GM12878 (cell line): ENCODE measurements around the gene FAM50A. TPM values are rescaled to one million over a fixed set of nuclear protein-coding genes. Genes with fewer than 3 reads are reported as not detected.

ENCODE experiments used
- ATAC-seq: fragments of 200-7000 bp; cut with Tn5 transposase; 3 replicates; pipeline ENCODE4 v1.9.1; 2020; ENCODE audit warnings: mild to moderate bottlenecking, moderate library complexity
- BruUV-seq: library from RNA; stranded (reverse); fragments of 400-500 nt; replicated peaks from 2 replicates; lab custom pipeline; 2021; lab: Mats Ljungman, UMichigan
- CTCF ChIA-PET: fragments of 300-600 bp; sonication (Branson Sonifier 250); formaldehyde crosslinking; extraction: SDS; loops from one replicate; lab custom pipeline; 2021; ENCODE audit warnings: inconsistent platforms; lab: Yijun Ruan, JAX
- POLR2A ChIA-PET: fragments of 350-600 bp; formaldehyde crosslinking; extraction: SDS; loops from one replicate; lab custom pipeline; 2021; ENCODE audit warnings: inconsistent platforms; lab: Charles Lee
- RAD21 ChIA-PET: fragments of 300-600 bp; sonication (Branson Sonifier 250); formaldehyde crosslinking; loops from one replicate; lab custom pipeline; 2023; ENCODE audit warnings: antibody characterized with exemption; ENCODE audit not compliant: unreplicated experiment; lab: Charles Lee
- SMC1A ChIA-PET: fragments of 300-600 bp; sonication (Branson Sonifier 250); formaldehyde crosslinking; loops from one replicate; lab custom pipeline; 2023; ENCODE audit not compliant: unreplicated experiment, uncharacterized antibody; lab: Charles Lee
- DNase-seq: peaks from one replicate; pipeline ENCODE4 v3.0.0-alpha.2; 2011; ENCODE audit warnings: low read depth, low spot score
- FAIRE-seq: peaks from 3 replicates; lab custom pipeline; 2011; peaks lifted over from hg19 to GRCh38; lab: Jason Lieb, UNC
- H2AFZ ChIP-seq: 2 replicates; pipeline ENCODE4 v1.6.0; 2011; ENCODE audit warnings: low read depth, low read length, control low read depth; ENCODE audit not compliant: control insufficient read depth
- H3K27ac ChIP-seq: 2 replicates; pipeline ENCODE4 v1.5.1; 2011; ENCODE audit warnings: control low read depth; ENCODE audit not compliant: control insufficient read depth, insufficient read depth
- H3K27me3 ChIP-seq, 2 experiments: replicated peaks in 1 of 2; 2 replicates each; pipeline versions ENCODE4 v1.6.0 to v1.6.1; 2011; ENCODE audit warnings: low read length in 1 of 2; ENCODE audit not compliant: control insufficient read depth in 2 of 2, insufficient read depth in 2 of 2
- H3K36me3 ChIP-seq, 2 experiments: 2 replicates each; pipeline ENCODE4 v1.5.1; 2011; ENCODE audit warnings: low read length in 1 of 2; ENCODE audit not compliant: control insufficient read depth in 2 of 2, insufficient read depth in 2 of 2
- H3K4me1 ChIP-seq: 2 replicates; pipeline ENCODE4 v1.6.1; 2011; ENCODE audit warnings: mild to moderate bottlenecking, low read length, moderate library complexity, mixed read lengths; ENCODE audit not compliant: control insufficient read depth, insufficient read depth
- H3K4me2 ChIP-seq: 2 replicates; pipeline ENCODE4 v1.6.0; 2011; ENCODE audit warnings: control low read depth; ENCODE audit not compliant: control insufficient read depth, insufficient read depth
- H3K4me3 ChIP-seq: fragments of 200-600 bp; sonication (generic); 2 replicates; pipeline ENCODE4 v1.5.1; 2016
- H3K79me2 ChIP-seq: 2 replicates; pipeline ENCODE4 v1.6.0; 2011; ENCODE audit warnings: low read length; ENCODE audit not compliant: control insufficient read depth, insufficient read depth
- H3K9ac ChIP-seq: 2 replicates; pipeline ENCODE4 v1.8.0; 2011; ENCODE audit warnings: low read length, control low read depth, mixed read lengths; ENCODE audit not compliant: control insufficient read depth, insufficient read depth
- H3K9me3 ChIP-seq: replicated peaks from 3 replicates; pipeline ENCODE4 v1.5.1; 2011; ENCODE audit warnings: mild to moderate bottlenecking, low read length; ENCODE audit not compliant: control insufficient read depth, insufficient read depth
- H4K20me1 ChIP-seq: 2 replicates; pipeline ENCODE4 v1.6.0; 2011; ENCODE audit not compliant: control insufficient read depth, insufficient read depth
- BACH1 ChIP-seq: fragments of 450-650 bp; IDR thresholded peaks from 2 replicates; pipeline ENCODE4 v1.6.1; 2017; ENCODE audit warnings: mild to moderate bottlenecking, borderline replicate concordance
- BRCA1 ChIP-seq: IDR thresholded peaks from 2 replicates; pipeline ENCODE4 v1.6.1; 2011; ENCODE audit warnings: low read depth, low read length, improper control_type of control experiment
- CBX3 ChIP-seq: fragments of 200-600 bp; sonication (generic); IDR thresholded peaks from 2 replicates; pipeline ENCODE4 v1.6.1; 2016; ENCODE audit warnings: low read depth, borderline replicate concordance
- CHD1 ChIP-seq: IDR thresholded peaks from 2 replicates; pipeline ENCODE4 v1.6.1; 2012; ENCODE audit warnings: low read depth, low read length, improper control_type of control experiment
- EP300 ChIP-seq, 2 experiments: fragments of 150-350 bp in 1 of 2; IDR thresholded peaks; 2 replicates each; pipeline ENCODE4 v1.6.1; 2011 to 2012; ENCODE audit warnings: low read depth in 2 of 2, low read length in 2 of 2, borderline replicate concordance in 1 of 2, improper control_type of control experiment in 1 of 2, inconsistent platforms in 1 of 2; ENCODE audit not compliant: control insufficient read depth in 1 of 2
- GABPA ChIP-seq: IDR thresholded peaks from 2 replicates; pipeline ENCODE4 v1.6.1; 2014; ENCODE audit warnings: antibody characterized with exemption, low read depth, mild to moderate bottlenecking, inconsistent platforms
- IKZF1 ChIP-seq: fragments of 450-650 bp; conservative IDR thresholded peaks from 2 replicates; pipeline ENCODE4 v1.6.1; 2017; ENCODE audit warnings: antibody characterized with exemption, mild to moderate bottlenecking
- LARP7 ChIP-seq: fragments of 450-650 bp; IDR thresholded peaks from 2 replicates; pipeline ENCODE4 v1.6.1; 2017; ENCODE audit warnings: mild to moderate bottlenecking
- RELA ChIP-seq: fragments of 450-650 bp; IDR thresholded peaks from 2 replicates; pipeline ENCODE4 v1.8.0; 2014; ENCODE audit warnings: borderline replicate concordance; ENCODE audit not compliant: partially characterized antibody
- RFX5 ChIP-seq: IDR thresholded peaks from 2 replicates; pipeline ENCODE4 v1.6.1; 2011; ENCODE audit warnings: low read depth, low read length, improper control_type of control experiment
- SPI1 ChIP-seq: IDR thresholded peaks from 2 replicates; pipeline ENCODE4 v1.6.1; 2011; ENCODE audit warnings: low read depth, mild to moderate bottlenecking, low read length, moderate library complexity, borderline replicate concordance; ENCODE audit not compliant: insufficient read depth
- SREBF2 ChIP-seq: IDR thresholded peaks from 2 replicates; pipeline ENCODE4 v1.6.1; 2012; ENCODE audit warnings: mild to moderate bottlenecking, low read length
- TBL1XR1 ChIP-seq: IDR thresholded peaks from 2 replicates; pipeline ENCODE4 v1.6.1; 2012; ENCODE audit warnings: low read depth, low read length, improper control_type of control experiment
- ZNF274 ChIP-seq: IDR thresholded peaks from one replicate; pipeline ENCODE4 v1.8.0; 2011; ENCODE audit not compliant: insufficient read length, insufficient read depth
- ZSCAN29 ChIP-seq: fragments of 450-650 bp; IDR thresholded peaks from 2 replicates; pipeline ENCODE4 v1.6.1; 2017; ENCODE audit warnings: mild to moderate bottlenecking, moderate library complexity
- WGBS: methylation state at CpG from one replicate; pipeline ENCODE4 v1.1.6; 2016; ENCODE audit warnings: low lambda C conversion rate; ENCODE audit not compliant: insufficient replicate concordance, insufficient coverage; ENCODE audit errors: missing lambda C conversion rate; 5-methylcytosine and 5-hydroxymethylcytosine counted together
- in situ Hi-C: fragments of 300-500 bp; cut with MboI; formaldehyde crosslinking; loops from 9 replicates; pipeline ENCODE4 v1.14.3; 2018; ENCODE audit warnings: mixed read lengths
- intact Hi-C: fragments of 100-400 bp; cut with micrococcal nuclease; formaldehyde crosslinking; loops from one replicate; pipeline ENCODE4 v1.14.2; 2022; ENCODE audit not compliant: unreplicated experiment
- polyA plus RNA-seq, 11 experiments: library from polyadenylated mRNA; depleted of rRNA in 4 of 11; unstranded in 6 of 11; stranded (reverse) in 5 of 11; fragments of >200 nt; fragmentation: Nextera tagmentation in 4 of 11; fragmentation: Illumina TruSeq in 1 of 11; extraction: Ambion mirVana in 4 of 11; extraction: Trizol in 1 of 11; gene quantifications; 1 replicate in 1 of 11; 2 replicates in 10 of 11; pipeline versions ENCODE4 v1.2.1 to v1.2.3, GENCODE V29; 2011 to 2016; ENCODE audit warnings: inconsistent platforms in 2 of 11, missing spikeins in 2 of 11, low read depth in 1 of 11
- total RNA-seq, 4 experiments: library from RNA; depleted of rRNA in 3 of 4; stranded (reverse); fragments of >200 nt in 3 of 4; fragmentation: Illumina TruSeq in 1 of 4; extraction: Trizol in 1 of 4; gene quantifications; 2 replicates each; pipeline versions ENCODE4 v1.2.1 to v1.2.3, GENCODE V29; 2013 to 2021
- TF ChIP-seq, protein P1 (sequence below): fragments of 450-650 bp; formaldehyde crosslinking; IDR thresholded peaks from 2 replicates; pipeline ENCODE4 v1.4.0; 2020; ENCODE audit warnings: mild to moderate bottlenecking, moderate library complexity
- TF ChIP-seq, protein P2 (sequence below): IDR thresholded peaks from 2 replicates; pipeline ENCODE4 v1.6.1; 2012; ENCODE audit warnings: low read depth, low read length, improper control_type of control experiment

The FAM50A gene
- total and polyA plus RNA-seq, 10 of the 15 experiments (the other 5 are each of a cell fraction or from before 2014, with no cell fraction given), result 4.2 to 46.7 (median 34.6) TPM

DNA sequence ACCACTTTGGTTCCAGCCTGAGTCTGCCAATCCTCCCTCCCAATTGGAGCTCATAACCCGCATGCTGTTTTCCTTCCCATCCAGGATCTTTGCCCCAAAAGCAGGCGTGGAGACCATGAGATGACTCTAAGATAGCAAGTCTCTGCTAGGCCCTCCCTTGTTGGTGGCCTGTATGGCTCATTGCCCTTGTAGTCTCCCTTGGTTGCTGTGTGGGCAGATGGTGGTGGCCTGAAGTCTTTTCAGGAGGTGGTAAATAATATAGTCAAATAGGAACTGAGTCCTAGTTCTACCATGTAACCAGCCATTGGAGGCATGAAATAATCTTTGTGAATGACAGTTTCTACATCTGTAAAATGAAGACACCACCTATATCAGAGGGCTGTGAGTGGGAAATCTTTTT, 14.2 kb upstream of the FAM50A start:
- DNase-seq (no peak), FAIRE-seq (no peak), ATAC-seq (peak; percentile 18)
- ChIA-PET POLR2A (interaction anchor here (0.6 to 4.1 kb wide), 5 partner anchors 18 to 98 kb away, joined by 3 to 32 read pairs (median 5); partner anchors contain the start of genes FLNA, RPL10 and TAFAZZIN), CTCF (interaction anchor here (0.6 to 2.3 kb wide), 3 partner anchors 19 to 56 kb away, joined by 3 to 12 read pairs (median 5); partner anchors contain the start of gene RPL10), SMC1A (interaction anchor here (1.2 to 1.3 kb wide), 2 partner anchors 19 to 46 kb away, joined by 3 read pairs; no protein-coding TSS in a partner anchor), RAD21 (interaction anchor here (1.0 kb wide), 2 partner anchors 18 to 49 kb away, joined by 3 to 4 read pairs; no protein-coding TSS in a partner anchor)
- Histone ChIP-seq H3K9ac (no peak overlapping the region), H3K4me3 (peak overlapping the region; percentile 73; the same call in 1 of the 2 replicates), H3K27me3 (no peaks in the 10 kb centered on the region), H3K4me1 (no peaks in the 10 kb centered on the region), H3K79me2 (peaks cover 12% of the 10 kb centered on the region), H2AFZ (no peak overlapping the region), H3K36me3 (peaks cover 0 to 2% of the 10 kb centered on the region in 2 experiments; a peak in 1 of 4 replicates), H3K4me2 (peak overlapping the region; percentile 52), H4K20me1 (no peaks in the 10 kb centered on the region), H3K9me3 (no peaks in the 10 kb centered on the region; the same call in 2 of the 3 replicates), H3K27ac (no peak overlapping the region)
- WGBS, result 32% methylated on average over 2 of the region's 2 CpGs
- in situ Hi-C loops, result no loop called here
- BruUV-seq, result TSS peak; percentile 78
- TF ChIP-seq BACH1 (no peak), RFX5 (no peak), LARP7 (no peak), IKZF1 (no peak), ZNF274 (no peak), CBX3 (no peak), TBL1XR1 (no peak), SPI1 (no peak), BRCA1 (no peak), RELA (no peak), CHD1 (no peak), EP300 (IDR thresholded peaks at IDR 0.05; ENCODE audit: borderline replicate concordance in 1 of 2, control insufficient read depth in 1 of 2, low read depth in 2 of 2, low read length in 2 of 2) (no peak), GABPA (no peak), SREBF2 (no peak), ZSCAN29 (no peak)
- TF ChIP-seq, protein P1, sequence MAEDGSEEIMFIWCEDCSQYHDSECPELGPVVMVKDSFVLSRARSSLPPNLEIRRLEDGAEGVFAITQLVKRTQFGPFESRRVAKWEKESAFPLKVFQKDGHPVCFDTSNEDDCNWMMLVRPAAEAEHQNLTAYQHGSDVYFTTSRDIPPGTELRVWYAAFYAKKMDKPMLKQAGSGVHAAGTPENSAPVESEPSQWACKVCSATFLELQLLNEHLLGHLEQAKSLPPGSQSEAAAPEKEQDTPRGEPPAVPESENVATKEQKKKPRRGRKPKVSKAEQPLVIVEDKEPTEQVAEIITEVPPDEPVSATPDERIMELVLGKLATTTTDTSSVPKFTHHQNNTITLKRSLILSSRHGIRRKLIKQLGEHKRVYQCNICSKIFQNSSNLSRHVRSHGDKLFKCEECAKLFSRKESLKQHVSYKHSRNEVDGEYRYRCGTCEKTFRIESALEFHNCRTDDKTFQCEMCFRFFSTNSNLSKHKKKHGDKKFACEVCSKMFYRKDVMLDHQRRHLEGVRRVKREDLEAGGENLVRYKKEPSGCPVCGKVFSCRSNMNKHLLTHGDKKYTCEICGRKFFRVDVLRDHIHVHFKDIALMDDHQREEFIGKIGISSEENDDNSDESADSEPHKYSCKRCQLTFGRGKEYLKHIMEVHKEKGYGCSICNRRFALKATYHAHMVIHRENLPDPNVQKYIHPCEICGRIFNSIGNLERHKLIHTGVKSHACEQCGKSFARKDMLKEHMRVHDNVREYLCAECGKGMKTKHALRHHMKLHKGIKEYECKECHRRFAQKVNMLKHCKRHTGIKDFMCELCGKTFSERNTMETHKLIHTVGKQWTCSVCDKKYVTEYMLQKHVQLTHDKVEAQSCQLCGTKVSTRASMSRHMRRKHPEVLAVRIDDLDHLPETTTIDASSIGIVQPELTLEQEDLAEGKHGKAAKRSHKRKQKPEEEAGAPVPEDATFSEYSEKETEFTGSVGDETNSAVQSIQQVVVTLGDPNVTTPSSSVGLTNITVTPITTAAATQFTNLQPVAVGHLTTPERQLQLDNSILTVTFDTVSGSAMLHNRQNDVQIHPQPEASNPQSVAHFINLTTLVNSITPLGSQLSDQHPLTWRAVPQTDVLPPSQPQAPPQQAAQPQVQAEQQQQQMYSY (CRISPR knock-in tag), result no peak
- TF ChIP-seq, protein P2, sequence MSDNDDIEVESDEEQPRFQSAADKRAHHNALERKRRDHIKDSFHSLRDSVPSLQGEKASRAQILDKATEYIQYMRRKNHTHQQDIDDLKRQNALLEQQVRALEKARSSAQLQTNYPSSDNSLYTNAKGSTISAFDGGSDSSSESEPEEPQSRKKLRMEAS, result no peak
- intact Hi-C loops, result loop anchor here (10.0 kb wide), 1 partner anchor 55 kb away; the partner anchor contains the start of genes EMD and FLNA
